Measurements from ENCODE around the gene HSF2BP.

GRCh38 chr21:43690346-43690745, 31.1 kb upstream of the HSF2BP start:
- TF ChIP-seq EZH2 (IDR thresholded peaks at IDR 0.05; ENCODE audit: low read length), result no peak
- TF ChIP-seq, protein P1, sequence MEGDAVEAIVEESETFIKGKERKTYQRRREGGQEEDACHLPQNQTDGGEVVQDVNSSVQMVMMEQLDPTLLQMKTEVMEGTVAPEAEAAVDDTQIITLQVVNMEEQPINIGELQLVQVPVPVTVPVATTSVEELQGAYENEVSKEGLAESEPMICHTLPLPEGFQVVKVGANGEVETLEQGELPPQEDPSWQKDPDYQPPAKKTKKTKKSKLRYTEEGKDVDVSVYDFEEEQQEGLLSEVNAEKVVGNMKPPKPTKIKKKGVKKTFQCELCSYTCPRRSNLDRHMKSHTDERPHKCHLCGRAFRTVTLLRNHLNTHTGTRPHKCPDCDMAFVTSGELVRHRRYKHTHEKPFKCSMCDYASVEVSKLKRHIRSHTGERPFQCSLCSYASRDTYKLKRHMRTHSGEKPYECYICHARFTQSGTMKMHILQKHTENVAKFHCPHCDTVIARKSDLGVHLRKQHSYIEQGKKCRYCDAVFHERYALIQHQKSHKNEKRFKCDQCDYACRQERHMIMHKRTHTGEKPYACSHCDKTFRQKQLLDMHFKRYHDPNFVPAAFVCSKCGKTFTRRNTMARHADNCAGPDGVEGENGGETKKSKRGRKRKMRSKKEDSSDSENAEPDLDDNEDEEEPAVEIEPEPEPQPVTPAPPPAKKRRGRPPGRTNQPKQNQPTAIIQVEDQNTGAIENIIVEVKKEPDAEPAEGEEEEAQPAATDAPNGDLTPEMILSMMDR (optimal IDR thresholded peaks at IDR 0.05 in 1 of 3, IDR thresholded peaks at IDR 0.05 in 1 of 3, conservative IDR thresholded peaks at IDR 0.05 in 1 of 3; ENCODE audit: extremely low read depth in 1 of 3, insufficient read depth in 2 of 3, low read length in 3 of 3), result no peak
